ENCODE results near the gene MACROD1. TPM values are rescaled to one million over a fixed set of nuclear protein-coding genes. Genes with fewer than 3 reads are reported as not detected.
"Not testable (repeated sequence)": the region's sequence is repeated elsewhere in the genome, so short reads cannot be mapped to it uniquely, and the experiment has no call there.

Gene MACROD1
- total RNA-seq, 1 donor from 2014 or later, result 29.3 TPM

- no peak for DNase-seq
Observed at GRCh38 chr11:63993100-63993499, 172.8 kb downstream of the MACROD1 start.

- no peak for DNase-seq
Observed at GRCh38 chr11:63991558-63991957, 174.4 kb downstream of the MACROD1 start.

GRCh38 chr11:63986932-63987513 lies 178.9 kb downstream of the MACROD1 start:
- DNase-seq, result no peak

GRCh38 chr11:63986156-63986931 lies 179.6 kb downstream of the MACROD1 start, which contains the start of gene OTUB1:
TSS of gene OTUB1 (plus strand) at chr11:63986438. CDS start at chr11:63986457, 19 bp downstream.
- peak; percentile 92 for DNase-seq

GRCh38 chr11:63985812-63986155 lies 180.1 kb downstream of the MACROD1 start:
- DNase-seq, result no peak

GRCh38 chr11:63979426-63979825 lies 186.5 kb downstream of the MACROD1 start:
- DNase-seq, result no peak

- no peak for DNase-seq
Observed at GRCh38 chr11:63978551-63979239, 187.2 kb downstream of the MACROD1 start.

GRCh38 chr11:63974259-63975143 lies 191.4 kb downstream of the MACROD1 start, which contains the start of gene COX8A:
TSS of gene COX8A (plus strand) at chr11:63974620. CDS start at chr11:63974681, 61 bp downstream.
- DNase-seq, result peak; percentile 100

GRCh38 chr11:63973912-63974258 lies 192.0 kb downstream of the MACROD1 start:
- not testable (repeated sequence) for DNase-seq

- no peak for DNase-seq
Observed at GRCh38 chr11:63970902-63971301, 195.0 kb downstream of the MACROD1 start.

- no peak for DNase-seq
Observed at GRCh38 chr11:63969461-63969860, 196.5 kb downstream of the MACROD1 start.

- no peak for DNase-seq
Observed at GRCh38 chr11:63966444-63966843, 199.5 kb downstream of the MACROD1 start.

- DNase-seq, result not testable (repeated sequence)
Observed at GRCh38 chr11:63963895-63964294, 202.0 kb downstream of the MACROD1 start.

- no peak for DNase-seq
Observed at GRCh38 chr11:63961608-63962412, 204.1 kb downstream of the MACROD1 start.

GRCh38 chr11:63958008-63958407 lies 207.9 kb downstream of the MACROD1 start:
- no peak for DNase-seq

- no peak for DNase-seq
Observed at GRCh38 chr11:63952570-63952969, 213.3 kb downstream of the MACROD1 start.

GRCh38 chr11:63951779-63952536 lies 214.0 kb downstream of the MACROD1 start:
- DNase-seq, result no peak

Measured in dermis blood vessel endothelial cell (primary cell).